ENCODE data around the gene CDH4. TPM values are rescaled to one million over a fixed set of nuclear protein-coding genes. Genes with fewer than 3 reads are reported as not detected.

CDH4 gene
- total and polyA plus RNA-seq, 3 experiments from 2014 or later, result 0.22 TPM; not detected in 2

DNA sequence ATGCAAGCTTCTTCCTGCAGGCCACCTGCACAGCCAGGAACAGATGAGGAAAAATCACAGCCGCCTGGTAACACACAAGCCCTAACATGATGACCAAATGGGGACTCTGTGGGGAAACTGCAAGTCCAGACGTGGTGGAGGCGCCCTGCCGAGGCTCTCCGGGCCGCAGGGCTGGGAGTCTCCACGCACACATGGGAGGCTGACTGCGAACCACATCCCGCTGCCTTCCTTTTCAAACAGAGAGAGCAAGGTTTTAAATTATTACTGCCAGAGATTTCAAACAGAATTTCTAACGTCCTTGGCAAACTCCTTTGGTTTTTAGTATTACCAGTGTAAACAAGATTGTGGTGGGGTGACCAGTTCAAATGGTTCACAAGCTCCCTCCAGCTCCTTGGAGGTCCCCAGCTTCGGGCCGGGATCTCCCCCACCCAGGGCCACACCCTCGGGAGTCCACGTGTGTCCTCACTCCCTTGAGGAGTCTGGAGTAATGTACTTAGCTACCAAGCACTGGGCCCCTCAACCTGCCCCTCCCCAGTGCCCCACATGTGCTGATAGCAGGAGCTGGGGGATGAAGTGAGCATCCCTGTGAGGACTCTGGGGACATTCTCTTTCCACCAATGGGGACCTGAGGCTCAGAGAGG lies 560.9 kb downstream of the CDH4 start:
- DNase-seq, result no peak
- H3K4me3 Mint-ChIP-seq, result no peak overlapping the region
- no peaks in the 10 kb centered on the region for H3K27me3 ChIP-seq (ENCODE audit: insufficient read depth, low read length, poor library complexity, severe bottlenecking)
- H3K36me3 Mint-ChIP-seq, result no peaks in the 10 kb centered on the region
- H3K27me3 Mint-ChIP-seq, result peaks cover 1 to 4% of the 10 kb centered on the region in 2 donors
- H3K4me1 Mint-ChIP-seq, result no peaks in the 10 kb centered on the region
- H3K27ac ChIP-seq (ENCODE audit: low read depth, low read length), result no peak overlapping the region
- H3K4me1 ChIP-seq (ENCODE audit: insufficient read depth, low read length), result no peaks in the 10 kb centered on the region
- no peak overlapping the region for H3K4me3 ChIP-seq (ENCODE audit: low read length)
- no peaks in the 10 kb centered on the region for H3K9me3 ChIP-seq (ENCODE audit: low read length)
- no peaks in the 10 kb centered on the region for H3K36me3 ChIP-seq (ENCODE audit: insufficient read depth, low read length)
- no peak overlapping the region for H3K27ac Mint-ChIP-seq
- ChIA-PET CTCF (no interaction called here), POLR2A (no interaction called here)
- no peaks in the 10 kb centered on the region for H3K9me3 Mint-ChIP-seq

DNA sequence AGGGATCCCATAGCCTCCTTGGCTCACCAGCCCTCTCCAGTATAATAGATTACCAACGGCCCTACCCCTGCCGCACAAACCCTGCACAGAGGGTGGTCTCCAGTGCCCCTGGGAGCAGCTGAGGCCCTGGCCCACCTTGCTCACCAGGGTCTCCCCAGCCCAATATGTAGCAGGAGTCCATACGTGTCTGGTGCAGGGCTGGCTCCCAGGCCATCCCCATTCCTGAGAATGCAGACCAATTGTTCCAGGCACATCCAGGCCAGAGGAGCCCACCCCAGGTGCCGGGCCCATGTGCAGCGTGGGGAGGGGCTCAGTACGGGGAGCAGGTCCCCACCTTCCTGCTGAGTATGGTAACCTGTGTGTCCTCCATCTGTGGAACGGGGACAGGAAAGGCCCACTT lies 561.7 kb downstream of the CDH4 start:
- no peaks in the 10 kb centered on the region for H3K36me3 ChIP-seq (ENCODE audit: insufficient read depth, low read length)
- Mint-ChIP-seq H3K27me3 (peaks cover 0 to 4% of the 10 kb centered on the region in 2 donors), H3K4me3 (no peak overlapping the region), H3K36me3 (no peaks in the 10 kb centered on the region), H3K27ac (no peak overlapping the region), H3K4me1 (no peaks in the 10 kb centered on the region), H3K9me3 (no peaks in the 10 kb centered on the region)
- H3K4me1 ChIP-seq (ENCODE audit: insufficient read depth, low read length), result no peaks in the 10 kb centered on the region
- DNase-seq, result no peak
- H3K4me3 ChIP-seq (ENCODE audit: low read length), result no peak overlapping the region
- ChIA-PET CTCF (no interaction called here), POLR2A (no interaction called here)
- no peak overlapping the region for H3K27ac ChIP-seq (ENCODE audit: low read depth, low read length)
- no peaks in the 10 kb centered on the region for H3K27me3 ChIP-seq (ENCODE audit: insufficient read depth, low read length, poor library complexity, severe bottlenecking)
- H3K9me3 ChIP-seq (ENCODE audit: low read length), result no peaks in the 10 kb centered on the region

GRCh38 chr20:61814244-61814643 lies 562.2 kb downstream of the CDH4 start:
- ChIA-PET CTCF (no interaction called here), POLR2A (no interaction called here)
- no peaks in the 10 kb centered on the region for H3K36me3 ChIP-seq (ENCODE audit: insufficient read depth, low read length)
- H3K4me3 ChIP-seq (ENCODE audit: low read length), result no peak overlapping the region
- no peaks in the 10 kb centered on the region for H3K9me3 ChIP-seq (ENCODE audit: low read length)
- Mint-ChIP-seq H3K4me3 (no peak overlapping the region), H3K27me3 (peaks cover 0 to 4% of the 10 kb centered on the region in 2 donors), H3K36me3 (no peaks in the 10 kb centered on the region), H3K4me1 (no peaks in the 10 kb centered on the region), H3K27ac (no peak overlapping the region), H3K9me3 (no peaks in the 10 kb centered on the region)
- no peak overlapping the region for H3K27ac ChIP-seq (ENCODE audit: low read depth, low read length)
- no peak for DNase-seq
- H3K4me1 ChIP-seq (ENCODE audit: insufficient read depth, low read length), result no peaks in the 10 kb centered on the region
- H3K27me3 ChIP-seq (ENCODE audit: insufficient read depth, low read length, poor library complexity, severe bottlenecking), result no peaks in the 10 kb centered on the region

GRCh38 chr20:61814726-61815125 lies 562.7 kb downstream of the CDH4 start:
- ChIA-PET POLR2A (no interaction called here), CTCF (no interaction called here)
- H3K27me3 ChIP-seq (ENCODE audit: insufficient read depth, low read length, poor library complexity, severe bottlenecking), result no peaks in the 10 kb centered on the region
- Mint-ChIP-seq H3K36me3 (no peaks in the 10 kb centered on the region), H3K9me3 (no peaks in the 10 kb centered on the region), H3K4me1 (no peaks in the 10 kb centered on the region), H3K27me3 (peaks cover 0 to 8% of the 10 kb centered on the region in 2 donors), H3K4me3 (no peak overlapping the region), H3K27ac (no peak overlapping the region)
- DNase-seq, result no peak
- no peaks in the 10 kb centered on the region for H3K4me1 ChIP-seq (ENCODE audit: insufficient read depth, low read length)
- H3K36me3 ChIP-seq (ENCODE audit: insufficient read depth, low read length), result no peaks in the 10 kb centered on the region
- H3K27ac ChIP-seq (ENCODE audit: low read depth, low read length), result no peak overlapping the region
- no peak overlapping the region for H3K4me3 ChIP-seq (ENCODE audit: low read length)
- no peaks in the 10 kb centered on the region for H3K9me3 ChIP-seq (ENCODE audit: low read length)

- Histone ChIP-seq H3K27ac (ENCODE audit: low read depth, low read length) (no peak overlapping the region), H3K9me3 (ENCODE audit: low read length) (no peaks in the 10 kb centered on the region), H3K4me1 (ENCODE audit: insufficient read depth, low read length) (no peaks in the 10 kb centered on the region), H3K36me3 (ENCODE audit: insufficient read depth, low read length) (no peaks in the 10 kb centered on the region), H3K4me3 (ENCODE audit: low read length) (no peak overlapping the region), H3K27me3 (ENCODE audit: insufficient read depth, low read length, poor library complexity, severe bottlenecking) (no peaks in the 10 kb centered on the region)
- Mint-ChIP-seq H3K36me3 (no peaks in the 10 kb centered on the region), H3K27me3 (peaks cover 0 to 8% of the 10 kb centered on the region in 2 donors), H3K9me3 (no peaks in the 10 kb centered on the region), H3K27ac (no peak overlapping the region), H3K4me1 (no peaks in the 10 kb centered on the region), H3K4me3 (no peak overlapping the region)
- ChIA-PET POLR2A (no interaction called here), CTCF (no interaction called here)
- DNase-seq, result no peak
Measured at GRCh38 chr20:61815176-61815575, 563.1 kb downstream of the CDH4 start.

DNA sequence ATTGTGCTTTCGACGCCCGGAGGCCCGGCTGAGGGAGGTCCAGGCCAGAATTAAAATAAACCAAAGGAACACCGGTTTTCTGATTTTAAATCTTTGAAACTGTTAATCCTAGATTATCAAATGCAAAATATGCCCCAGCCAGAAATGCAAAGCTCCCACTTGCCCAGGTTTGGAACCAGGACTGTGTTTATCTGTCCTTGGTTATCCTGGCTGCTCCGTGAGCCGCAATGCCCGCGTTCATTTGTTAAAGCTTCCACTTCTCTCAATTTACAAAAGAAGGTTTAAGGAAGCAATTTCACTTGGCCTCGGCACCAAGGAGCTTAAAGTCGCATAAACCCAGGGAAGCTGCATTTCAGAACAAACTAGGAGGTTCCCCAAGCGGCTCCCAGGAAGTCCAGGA lies 563.6 kb downstream of the CDH4 start:
- ChIA-PET POLR2A (no interaction called here), CTCF (no interaction called here)
- no peak overlapping the region for H3K27ac ChIP-seq (ENCODE audit: low read depth, low read length)
- Mint-ChIP-seq H3K4me1 (no peaks in the 10 kb centered on the region), H3K9me3 (no peaks in the 10 kb centered on the region), H3K27ac (no peak overlapping the region), H3K36me3 (no peaks in the 10 kb centered on the region), H3K4me3 (no peak overlapping the region), H3K27me3 (peaks cover 0 to 8% of the 10 kb centered on the region in 2 donors)
- no peaks in the 10 kb centered on the region for H3K9me3 ChIP-seq (ENCODE audit: low read length)
- H3K27me3 ChIP-seq (ENCODE audit: insufficient read depth, low read length, poor library complexity, severe bottlenecking), result no peaks in the 10 kb centered on the region
- no peak for DNase-seq
- no peak overlapping the region for H3K4me3 ChIP-seq (ENCODE audit: low read length)
- no peaks in the 10 kb centered on the region for H3K36me3 ChIP-seq (ENCODE audit: insufficient read depth, low read length)
- no peaks in the 10 kb centered on the region for H3K4me1 ChIP-seq (ENCODE audit: insufficient read depth, low read length)

DNA sequence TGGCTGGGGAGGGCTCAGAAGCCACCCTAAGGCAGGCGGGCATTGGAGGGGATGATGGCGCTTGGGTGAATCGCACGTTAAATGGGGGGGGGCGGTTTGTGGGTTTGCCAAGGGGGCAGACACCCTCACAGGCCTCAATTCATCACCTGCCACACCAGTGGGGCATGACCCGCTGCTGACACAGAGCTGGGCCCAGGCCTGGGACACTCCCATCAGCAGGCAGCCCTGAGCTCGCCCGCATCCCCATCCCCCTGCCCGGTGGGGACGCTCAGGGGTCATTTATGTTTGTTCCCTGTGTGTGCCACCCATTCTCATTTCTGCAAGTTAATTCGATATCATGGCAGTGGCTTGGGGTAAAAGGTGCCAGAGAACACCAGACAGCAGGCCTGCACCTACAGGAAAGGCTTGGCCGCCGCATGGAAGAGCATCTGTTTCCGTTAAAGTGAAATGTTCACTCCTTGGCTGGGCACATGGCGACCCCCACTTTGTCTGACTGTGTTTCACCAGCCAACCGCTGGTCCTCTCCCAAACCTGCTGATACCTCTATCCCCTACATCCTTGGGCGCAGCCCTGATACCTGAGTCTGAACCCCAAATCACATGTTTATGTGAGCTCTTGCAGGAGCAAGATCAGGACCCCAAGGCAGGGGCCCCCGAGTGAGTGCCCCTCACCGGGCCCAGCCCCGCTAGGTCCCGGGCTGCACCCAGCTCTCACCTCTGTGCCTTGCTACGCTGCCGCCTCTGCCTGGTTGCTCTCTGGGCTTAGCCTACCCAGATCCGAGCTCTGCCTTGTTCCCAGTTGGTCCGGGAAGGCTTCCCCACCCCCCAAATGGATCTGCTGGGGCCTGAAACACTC lies 564.8 kb downstream of the CDH4 start:
- Mint-ChIP-seq H3K27me3 (peaks cover 0 to 8% of the 10 kb centered on the region in 2 donors), H3K27ac (no peak overlapping the region), H3K9me3 (no peaks in the 10 kb centered on the region), H3K4me3 (no peak overlapping the region), H3K4me1 (no peaks in the 10 kb centered on the region), H3K36me3 (no peaks in the 10 kb centered on the region)
- POLR2A ChIA-PET, result no interaction called here
- H3K4me3 ChIP-seq (ENCODE audit: low read length), result no peak overlapping the region
- H3K27ac ChIP-seq (ENCODE audit: low read depth, low read length), result no peak overlapping the region
- H3K36me3 ChIP-seq (ENCODE audit: insufficient read depth, low read length), result no peaks in the 10 kb centered on the region
- no peak for DNase-seq
- no peaks in the 10 kb centered on the region for H3K27me3 ChIP-seq (ENCODE audit: insufficient read depth, low read length, poor library complexity, severe bottlenecking)
- no peaks in the 10 kb centered on the region for H3K9me3 ChIP-seq (ENCODE audit: low read length)
- no peaks in the 10 kb centered on the region for H3K4me1 ChIP-seq (ENCODE audit: insufficient read depth, low read length)
- CTCF ChIA-PET, result no interaction called here

- H3K27ac ChIP-seq (ENCODE audit: low read depth, low read length), result no peak overlapping the region
- no peaks in the 10 kb centered on the region for H3K9me3 ChIP-seq (ENCODE audit: low read length)
- no peaks in the 10 kb centered on the region for H3K4me1 Mint-ChIP-seq
- H3K36me3 Mint-ChIP-seq, result no peaks in the 10 kb centered on the region
- peaks cover 0 to 8% of the 10 kb centered on the region in 2 donors for H3K27me3 Mint-ChIP-seq
- H3K4me1 ChIP-seq (ENCODE audit: insufficient read depth, low read length), result no peaks in the 10 kb centered on the region
- ChIA-PET POLR2A (no interaction called here), CTCF (no interaction called here)
- H3K9me3 Mint-ChIP-seq, result no peaks in the 10 kb centered on the region
- H3K27ac Mint-ChIP-seq, result no peak overlapping the region
- H3K27me3 ChIP-seq (ENCODE audit: insufficient read depth, low read length, poor library complexity, severe bottlenecking), result no peaks in the 10 kb centered on the region
- DNase-seq, result no peak
- H3K4me3 Mint-ChIP-seq, result no peak overlapping the region
- no peaks in the 10 kb centered on the region for H3K36me3 ChIP-seq (ENCODE audit: insufficient read depth, low read length)
- H3K4me3 ChIP-seq (ENCODE audit: low read length), result no peak overlapping the region
Measured at GRCh38 chr20:61817575-61817974, 565.5 kb downstream of the CDH4 start.
